Vagina (tissue), 2 donors: ENCODE results near the gene SLC9C1. TPM values are rescaled to one million over a fixed set of nuclear protein-coding genes. Genes with fewer than 3 reads are reported as not detected.
"Not testable (repeated sequence)": the region's sequence is repeated elsewhere in the genome, so short reads cannot be mapped to it uniquely, and the experiment has no call there.

Experiments used
- DNase-seq, 2 donors: peaks; one replicate each; pipeline ENCODE4 v3.0.0-alpha.2; 2017; ENCODE audit errors: extremely low spot score in 2 of 2
- H3K27ac ChIP-seq: fragments of 200-600 bp; sonication (generic); one replicate; pipeline ENCODE4 v1.5.1; 2019
- H3K27me3 ChIP-seq: fragments of 200-600 bp; sonication (generic); one replicate; pipeline ENCODE4 v1.5.1; 2019
- H3K36me3 ChIP-seq, 2 donors: fragments of 200-600 bp; sonication (generic); one replicate each; pipeline ENCODE4 v1.5.1; 2017 to 2019
- H3K4me1 ChIP-seq: fragments of 200-600 bp; sonication (generic); one replicate; pipeline ENCODE4 v1.5.1; 2019
- H3K4me3 ChIP-seq, 2 donors: fragments of 200-600 bp; sonication (generic); 1 replicate in 1 of 2; 2 replicates in 1 of 2; pipeline ENCODE4 v1.5.1; 2016 to 2019
- H3K9me3 ChIP-seq: fragments of 200-600 bp; sonication (generic); one replicate; pipeline ENCODE4 v1.5.1; 2019
- POLR2A ChIP-seq, 2 donors: fragments of 450-650 bp; IDR thresholded peaks; one replicate each; pipeline ENCODE4 v1.6.1; 2017; ENCODE audit warnings: antibody characterized with exemption in 2 of 2, mild to moderate bottlenecking in 2 of 2, moderate library complexity in 2 of 2
- POLR2AphosphoS5 ChIP-seq, 2 donors: sonication (generic); formaldehyde crosslinking; IDR thresholded peaks; one replicate each; pipeline ENCODE4 v1.9.0; 2017; ENCODE audit warnings: antibody characterized with exemption in 2 of 2, mild to moderate bottlenecking in 2 of 2, low read depth in 1 of 2; ENCODE audit not compliant: insufficient read depth in 1 of 2
- intact Hi-C: fragments of 100-400 bp; cut with DNase I; formaldehyde crosslinking; loops from one replicate; pipeline ENCODE4 v1.15.1; 2023
- total RNA-seq: library from RNA; depleted of rRNA; stranded (reverse); fragments of >200 nt; gene quantifications from one replicate; pipeline ENCODE4 v1.2.3, GENCODE V29; 2016
- TF ChIP-seq, protein P1 (sequence below), 3 experiments: fragments of 450-650 bp in 2 of 3; fragments of 200-600 bp in 1 of 3; sonication (generic) in 1 of 3; IDR thresholded peaks; one replicate each; pipeline ENCODE4 v1.5.1; 2017 to 2019; ENCODE audit warnings: antibody characterized with exemption in 3 of 3, mild to moderate bottlenecking in 2 of 3, moderate library complexity in 2 of 3

SLC9C1 gene
- total RNA-seq, 1 donor from 2014 or later = not detected

DNA sequence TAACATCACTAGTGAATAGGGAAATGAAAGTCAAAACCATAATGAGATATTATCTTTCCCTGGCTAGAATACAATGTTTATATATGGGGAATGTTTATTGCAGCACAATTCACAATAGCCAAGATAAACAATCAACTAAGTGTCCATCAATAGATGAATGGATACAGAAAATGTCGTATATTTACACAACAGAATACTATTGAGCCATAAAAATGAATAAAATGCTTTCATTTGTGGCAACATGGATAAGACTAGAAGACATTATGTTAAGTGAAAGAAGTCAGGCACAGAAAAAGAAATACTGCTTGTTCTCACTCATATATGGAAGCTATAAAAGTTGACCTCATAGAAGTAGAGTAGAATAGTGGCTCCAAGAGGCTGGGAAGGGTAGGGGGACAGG is 65.2 kb downstream of the SLC9C1 start:
- H3K4me3 ChIP-seq = no peak overlapping the region
- H3K36me3 ChIP-seq = no peaks in the 10 kb centered on the region
- no peak for DNase-seq
- TF ChIP-seq POLR2A (IDR thresholded peaks at IDR 0.05) = no peak
- no peak for TF ChIP-seq POLR2AphosphoS5 (IDR thresholded peaks at IDR 0.05; ENCODE audit: insufficient read depth in 1 of 2, low read depth in 1 of 2)
- TF ChIP-seq, protein P1, sequence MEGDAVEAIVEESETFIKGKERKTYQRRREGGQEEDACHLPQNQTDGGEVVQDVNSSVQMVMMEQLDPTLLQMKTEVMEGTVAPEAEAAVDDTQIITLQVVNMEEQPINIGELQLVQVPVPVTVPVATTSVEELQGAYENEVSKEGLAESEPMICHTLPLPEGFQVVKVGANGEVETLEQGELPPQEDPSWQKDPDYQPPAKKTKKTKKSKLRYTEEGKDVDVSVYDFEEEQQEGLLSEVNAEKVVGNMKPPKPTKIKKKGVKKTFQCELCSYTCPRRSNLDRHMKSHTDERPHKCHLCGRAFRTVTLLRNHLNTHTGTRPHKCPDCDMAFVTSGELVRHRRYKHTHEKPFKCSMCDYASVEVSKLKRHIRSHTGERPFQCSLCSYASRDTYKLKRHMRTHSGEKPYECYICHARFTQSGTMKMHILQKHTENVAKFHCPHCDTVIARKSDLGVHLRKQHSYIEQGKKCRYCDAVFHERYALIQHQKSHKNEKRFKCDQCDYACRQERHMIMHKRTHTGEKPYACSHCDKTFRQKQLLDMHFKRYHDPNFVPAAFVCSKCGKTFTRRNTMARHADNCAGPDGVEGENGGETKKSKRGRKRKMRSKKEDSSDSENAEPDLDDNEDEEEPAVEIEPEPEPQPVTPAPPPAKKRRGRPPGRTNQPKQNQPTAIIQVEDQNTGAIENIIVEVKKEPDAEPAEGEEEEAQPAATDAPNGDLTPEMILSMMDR (IDR thresholded peaks at IDR 0.05) = no peak
- H3K27me3 ChIP-seq = no peaks in the 10 kb centered on the region
- intact Hi-C loops = no loop called here
- no peaks in the 10 kb centered on the region for H3K4me1 ChIP-seq
- no peaks in the 10 kb centered on the region for H3K9me3 ChIP-seq
- H3K27ac ChIP-seq = no peak overlapping the region

DNA sequence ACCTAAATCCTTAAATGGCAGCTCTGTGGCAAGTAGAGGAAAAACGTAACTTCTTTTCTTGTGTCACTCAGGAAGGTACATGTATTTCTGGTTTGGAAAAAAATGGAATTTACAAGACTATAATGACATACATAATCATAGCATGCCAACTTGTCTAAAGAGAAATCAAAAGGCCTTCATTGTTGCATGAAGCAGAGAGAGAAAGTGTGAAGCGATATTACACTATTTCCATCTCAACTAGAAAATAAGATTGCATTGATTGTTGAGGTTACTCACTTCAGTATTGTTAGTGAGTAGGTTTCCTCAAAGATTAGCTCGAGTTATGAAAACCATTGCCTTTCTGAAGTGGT is 93.7 kb downstream of the SLC9C1 start:
- no peaks in the 10 kb centered on the region for H3K9me3 ChIP-seq
- intact Hi-C loops = no loop called here
- no peak overlapping the region for H3K4me3 ChIP-seq
- no peaks in the 10 kb centered on the region for H3K27me3 ChIP-seq
- TF ChIP-seq POLR2AphosphoS5 (IDR thresholded peaks at IDR 0.05; ENCODE audit: insufficient read depth in 1 of 2, low read depth in 1 of 2) = no peak
- TF ChIP-seq, protein P1 (IDR thresholded peaks at IDR 0.05) = no peak
- no peak for TF ChIP-seq POLR2A (IDR thresholded peaks at IDR 0.05)
- no peak overlapping the region for H3K27ac ChIP-seq
- no peak for DNase-seq
- no peaks in the 10 kb centered on the region for H3K4me1 ChIP-seq
- H3K36me3 ChIP-seq = no peaks in the 10 kb centered on the region

DNA sequence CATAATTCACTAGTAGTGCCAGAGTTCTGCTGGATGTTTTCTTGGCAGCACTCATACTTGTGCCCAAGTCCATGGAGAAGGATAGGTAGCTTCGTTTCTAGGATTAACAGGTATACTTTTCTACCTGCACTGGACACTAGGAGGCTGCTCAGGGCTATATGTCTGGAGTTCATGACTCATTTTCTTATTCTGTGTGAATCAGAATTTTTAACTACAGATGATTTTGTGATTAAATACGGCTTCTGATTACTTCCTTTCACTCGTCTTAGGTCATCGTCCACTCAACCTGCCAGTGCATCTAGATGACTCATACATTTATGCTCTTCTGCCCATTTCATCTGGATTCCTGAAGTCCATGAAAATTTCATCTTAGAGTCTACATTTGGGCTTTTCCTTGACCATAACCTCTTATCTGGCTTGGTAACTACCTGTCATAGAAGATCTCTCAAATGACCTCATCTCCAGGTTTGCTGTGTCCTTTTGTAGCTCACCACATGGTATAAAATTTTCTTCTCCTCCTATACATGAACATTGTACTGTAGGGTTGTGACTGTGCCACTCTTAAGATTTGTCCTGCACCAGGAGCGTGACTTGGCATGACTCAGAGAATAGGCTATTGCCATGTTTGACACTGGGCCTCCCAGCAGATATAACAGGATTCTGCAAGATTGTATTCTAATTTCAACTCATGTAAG is 94.2 kb downstream of the SLC9C1 start:
- H3K4me1 ChIP-seq = no peaks in the 10 kb centered on the region
- intact Hi-C loops = no loop called here
- TF ChIP-seq POLR2A (IDR thresholded peaks at IDR 0.05) = no peak
- no peak for TF ChIP-seq POLR2AphosphoS5 (IDR thresholded peaks at IDR 0.05; ENCODE audit: insufficient read depth in 1 of 2, low read depth in 1 of 2)
- TF ChIP-seq, protein P1 (IDR thresholded peaks at IDR 0.05) = no peak
- no peaks in the 10 kb centered on the region for H3K27me3 ChIP-seq
- H3K4me3 ChIP-seq = no peak overlapping the region
- H3K27ac ChIP-seq = no peak overlapping the region
- no peaks in the 10 kb centered on the region for H3K9me3 ChIP-seq
- no peak for DNase-seq
- no peaks in the 10 kb centered on the region for H3K36me3 ChIP-seq

DNA sequence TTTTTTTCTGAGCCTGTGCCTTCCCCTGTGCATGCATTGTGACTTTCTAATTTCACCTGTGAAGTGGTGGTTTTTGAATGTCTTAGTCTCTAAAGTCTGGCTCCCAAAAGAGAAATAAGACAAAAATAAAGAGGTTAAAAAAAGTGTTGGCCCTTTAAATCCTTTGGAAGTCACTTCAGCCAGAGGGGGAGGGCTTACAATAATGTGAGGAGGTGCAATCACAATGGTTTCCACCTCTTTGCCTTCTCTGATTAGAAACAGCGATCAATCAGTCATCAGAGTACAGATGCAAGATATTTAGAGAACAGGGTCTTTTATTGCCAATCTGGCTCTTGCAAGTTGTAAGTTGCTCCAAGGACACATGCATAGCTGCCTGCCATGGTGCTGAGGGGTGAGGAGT is 96.9 kb downstream of the SLC9C1 start:
- no peaks in the 10 kb centered on the region for H3K4me1 ChIP-seq
- no peak for TF ChIP-seq POLR2AphosphoS5 (IDR thresholded peaks at IDR 0.05; ENCODE audit: insufficient read depth in 1 of 2, low read depth in 1 of 2)
- no peak for TF ChIP-seq POLR2A (IDR thresholded peaks at IDR 0.05)
- TF ChIP-seq, protein P1 (IDR thresholded peaks at IDR 0.05) = no peak

DNA sequence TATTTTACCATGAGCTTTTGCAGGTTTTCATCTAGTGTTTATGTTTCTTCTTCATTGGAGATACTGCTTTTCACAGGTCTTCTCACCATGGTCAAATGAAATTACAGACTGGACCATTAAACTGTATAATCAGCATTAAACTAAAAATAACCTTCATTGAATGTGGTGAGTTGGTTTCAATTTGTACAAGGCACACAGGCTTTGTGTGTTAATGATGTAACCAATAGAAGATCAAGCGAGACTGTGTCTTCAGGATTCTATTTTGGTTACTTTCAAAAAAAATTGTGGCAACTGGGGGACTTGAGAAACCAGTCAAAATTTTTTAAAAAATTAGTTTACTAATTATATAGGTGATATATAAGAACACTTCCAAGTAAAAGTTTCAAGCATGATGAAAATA is 106.7 kb downstream of the SLC9C1 start:
- H3K27me3 ChIP-seq = no peaks in the 10 kb centered on the region

More for the DNA sequence above, 96.9 kb downstream of the SLC9C1 start:
- Histone ChIP-seq H3K36me3 (no peaks in the 10 kb centered on the region), H3K4me3 (no peak overlapping the region), H3K9me3 (no peaks in the 10 kb centered on the region), H3K27ac (no peak overlapping the region), H3K27me3 (no peaks in the 10 kb centered on the region)
- DNase-seq = no peak
- intact Hi-C loops = no loop called here

DNA sequence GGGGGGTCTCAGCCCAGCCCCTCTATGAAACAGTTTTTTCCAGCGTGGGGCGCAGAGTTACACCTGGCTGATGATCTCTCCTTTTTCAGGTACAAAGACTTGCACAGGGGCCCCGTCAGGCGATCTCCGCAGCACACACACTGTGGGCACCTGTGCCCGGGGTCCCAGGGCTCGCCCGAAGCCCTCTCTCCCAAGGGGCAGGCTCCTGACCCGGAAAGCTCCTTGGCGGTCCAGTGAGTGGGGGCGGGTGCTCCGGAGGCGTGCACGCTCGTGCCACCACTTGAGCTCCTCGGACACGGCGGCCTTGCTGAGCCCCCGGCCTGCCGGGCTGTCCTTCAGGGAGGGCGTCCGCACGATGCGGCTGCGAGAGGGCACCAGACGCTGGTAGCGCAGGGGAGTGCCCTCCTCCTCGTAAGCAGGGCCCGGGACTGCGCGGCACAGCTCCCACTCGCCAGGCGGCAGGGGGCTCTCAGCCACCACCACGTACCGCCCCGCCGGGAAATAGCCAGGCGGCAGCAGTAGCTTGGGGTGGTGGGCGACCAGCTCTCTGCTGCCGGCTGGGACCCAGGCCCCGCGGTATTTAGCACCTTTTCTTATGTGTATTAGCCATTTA is 108.5 kb downstream of the SLC9C1 start:
- H3K4me1 ChIP-seq, H3K27ac ChIP-seq, DNase-seq, H3K27me3 ChIP-seq, H3K9me3 ChIP-seq, H3K36me3 ChIP-seq, H3K4me3 ChIP-seq, intact Hi-C loops: not testable (repeated sequence)

More for the DNA sequence above, 106.7 kb downstream of the SLC9C1 start:
- H3K36me3 ChIP-seq = no peaks in the 10 kb centered on the region
- intact Hi-C loops = no loop called here
- TF ChIP-seq POLR2AphosphoS5 (IDR thresholded peaks at IDR 0.05; ENCODE audit: insufficient read depth in 1 of 2, low read depth in 1 of 2) (no peak), POLR2A (IDR thresholded peaks at IDR 0.05) (no peak)
- TF ChIP-seq, protein P1 (IDR thresholded peaks at IDR 0.05) = no peak
- no peak overlapping the region for H3K4me3 ChIP-seq
- H3K27ac ChIP-seq = no peak overlapping the region
- H3K4me1 ChIP-seq = no peaks in the 10 kb centered on the region
- DNase-seq = no peak
- no peaks in the 10 kb centered on the region for H3K9me3 ChIP-seq
